ENCODE data around the gene PGGT1B. TPM values are rescaled to one million over a fixed set of nuclear protein-coding genes. Genes with fewer than 3 reads are reported as not detected.
"Not testable (repeated sequence)": the region's sequence is repeated elsewhere in the genome, so short reads cannot be mapped to it uniquely, and the experiment has no call there.

Gene PGGT1B
- total RNA-seq, 1 donor from 2014 or later, result 39.1 TPM

DNA sequence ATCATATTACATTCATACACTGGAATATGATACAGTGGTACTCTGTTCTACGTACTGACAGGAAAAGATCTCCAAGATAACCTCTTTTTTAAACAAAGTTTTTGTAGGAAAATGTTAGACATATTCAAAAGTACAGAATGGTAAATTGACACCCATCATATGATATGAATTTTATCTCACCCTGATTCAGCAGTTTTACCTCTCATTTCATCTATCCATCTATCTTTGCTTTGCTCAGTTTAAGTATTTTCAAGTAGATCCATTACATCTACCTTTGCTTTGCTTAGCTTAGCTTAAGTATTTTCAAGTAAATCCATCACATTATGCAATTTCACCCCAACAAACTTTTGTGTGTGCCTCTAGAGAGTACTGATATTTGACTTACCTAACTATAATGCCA lies 19.5 kb upstream of the PGGT1B start:
- no peak overlapping the region for H3K4me3 Mint-ChIP-seq (ENCODE audit: low read depth)
- H3K36me3 Mint-ChIP-seq (ENCODE audit: low read depth), result no peaks in the 10 kb centered on the region
- intact Hi-C loops (cut with micrococcal nuclease), result no loop called here
- H3K9me3 Mint-ChIP-seq, result no peaks in the 10 kb centered on the region
- peaks cover 23% of the 10 kb centered on the region for H3K27me3 Mint-ChIP-seq (ENCODE audit: low read depth)
- DNase-seq (ENCODE audit: low spot score), result no peak
- no peaks in the 10 kb centered on the region for H3K4me1 Mint-ChIP-seq (ENCODE audit: low read depth)
- no peak overlapping the region for H3K27ac Mint-ChIP-seq

DNA sequence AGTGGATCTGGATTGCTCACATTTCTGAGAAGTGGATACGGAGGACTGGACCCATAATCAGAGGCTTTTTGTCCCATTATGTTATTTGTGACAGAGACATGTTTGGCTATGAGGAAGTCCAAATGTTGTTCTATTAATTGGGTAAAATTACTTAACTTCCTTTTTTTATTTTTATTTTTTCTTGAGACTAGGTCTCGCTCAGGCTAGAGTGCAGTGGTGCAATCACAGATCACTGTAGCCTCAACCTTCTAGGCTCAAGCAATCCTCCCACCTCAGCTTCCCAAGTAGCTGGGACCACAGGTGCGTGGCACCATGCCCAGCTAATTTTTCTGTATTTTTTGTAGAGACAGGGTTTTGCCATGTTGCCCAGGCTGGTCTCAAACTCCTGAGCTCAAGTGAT lies 11.9 kb upstream of the PGGT1B start:
- Mint-ChIP-seq H3K4me3 (ENCODE audit: low read depth) (no peak overlapping the region), H3K4me1 (ENCODE audit: low read depth) (no peaks in the 10 kb centered on the region), H3K27ac (no peak overlapping the region), H3K36me3 (ENCODE audit: low read depth) (no peaks in the 10 kb centered on the region), H3K9me3 (no peaks in the 10 kb centered on the region), H3K27me3 (ENCODE audit: low read depth) (peaks cover 24% of the 10 kb centered on the region)
- intact Hi-C loops (cut with micrococcal nuclease), result no loop called here
- DNase-seq (ENCODE audit: low spot score), result no peak

DNA sequence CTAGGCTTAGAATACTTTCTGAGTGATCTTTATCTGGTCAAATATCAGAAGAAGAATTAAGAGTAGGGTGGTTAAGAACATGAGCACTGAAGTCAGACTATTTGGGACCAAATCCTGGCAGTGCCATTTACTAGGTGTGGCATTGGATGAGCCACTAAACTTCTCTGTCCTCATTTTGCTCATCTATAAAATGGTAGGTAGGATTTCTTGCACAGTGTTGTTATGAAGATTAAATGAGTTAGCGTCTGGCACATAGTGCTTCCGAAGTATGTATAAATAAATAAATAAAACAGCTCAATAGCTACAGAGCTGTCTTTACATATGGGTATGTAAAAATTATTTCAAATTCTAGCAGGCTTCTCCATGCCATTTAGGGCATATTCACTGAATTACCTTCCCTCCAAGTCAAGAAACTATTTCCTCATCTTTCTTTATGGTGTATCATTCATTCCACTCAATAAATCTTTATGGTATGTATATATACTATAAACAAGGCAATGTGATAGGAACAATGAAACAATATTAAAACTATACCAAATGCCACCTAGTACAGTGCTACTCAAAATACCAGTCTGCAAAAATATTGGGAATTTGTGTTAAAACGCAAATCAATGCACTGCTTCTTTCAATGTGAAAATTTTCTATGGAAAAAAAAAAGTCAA lies 9.8 kb upstream of the PGGT1B start:
- Mint-ChIP-seq H3K27me3 (ENCODE audit: low read depth) (peaks cover 27% of the 10 kb centered on the region), H3K4me1 (ENCODE audit: low read depth) (no peaks in the 10 kb centered on the region), H3K36me3 (ENCODE audit: low read depth) (no peaks in the 10 kb centered on the region), H3K9me3 (no peaks in the 10 kb centered on the region), H3K4me3 (ENCODE audit: low read depth) (no peak overlapping the region), H3K27ac (no peak overlapping the region)
- intact Hi-C loops (cut with micrococcal nuclease), result no loop called here
- no peak for DNase-seq (ENCODE audit: low spot score)

DNA sequence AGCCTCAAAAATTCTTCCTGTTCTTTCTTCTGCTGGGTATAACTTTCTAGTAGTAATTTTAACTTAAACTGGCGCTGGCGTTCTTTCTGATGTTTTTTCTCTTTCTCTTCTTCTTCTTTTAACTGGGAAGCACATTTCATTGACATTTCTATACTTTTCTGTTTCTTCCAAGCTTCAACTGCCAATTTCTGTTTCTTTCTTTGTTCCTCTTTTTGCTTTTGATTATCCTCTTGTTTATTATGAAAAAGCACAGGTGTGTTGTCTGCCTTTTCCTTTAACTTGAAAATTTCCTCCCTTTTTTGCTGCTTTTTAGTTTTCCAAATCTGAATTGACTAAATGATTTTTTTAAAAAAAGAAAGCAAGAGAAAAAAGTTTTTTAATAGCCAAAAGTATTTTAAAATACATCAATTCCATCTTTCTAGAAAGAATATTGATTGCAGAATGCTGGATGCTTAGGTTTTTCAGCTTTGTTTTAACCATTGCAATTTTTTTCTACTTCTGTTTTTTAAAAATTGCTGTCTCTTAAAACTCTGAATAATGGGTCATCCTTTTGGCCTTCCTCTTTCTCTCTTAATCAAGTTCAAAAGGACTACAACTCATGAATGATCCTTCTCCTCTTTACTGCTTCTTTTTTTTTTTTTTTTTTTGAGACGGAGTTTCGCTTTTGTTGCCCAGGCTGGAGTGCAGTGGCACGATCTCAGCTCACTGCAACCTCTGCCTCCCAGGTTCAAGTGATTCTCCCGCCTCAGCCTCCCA lies 8.8 kb upstream of the PGGT1B start:
- H3K9me3 Mint-ChIP-seq, result no peaks in the 10 kb centered on the region

DNA sequence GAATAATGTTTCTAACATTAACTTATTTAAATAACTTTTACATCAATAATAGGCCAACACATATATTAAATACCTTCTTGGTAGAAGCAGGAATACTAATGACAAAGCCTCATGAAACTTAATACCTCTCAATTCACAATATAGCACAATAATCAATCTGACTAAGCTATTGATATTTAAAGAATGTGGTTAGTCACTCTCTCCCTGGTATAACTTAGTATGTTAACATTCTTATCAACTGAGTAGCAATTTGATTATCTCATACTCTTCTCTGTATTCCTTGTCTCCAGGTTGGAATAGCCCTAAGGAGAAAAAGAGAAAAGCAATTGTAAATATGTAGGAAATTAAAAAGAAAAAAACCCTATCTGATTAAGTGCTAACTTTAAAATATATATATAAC lies 4.9 kb upstream of the PGGT1B start:
- no peak overlapping the region for H3K27ac Mint-ChIP-seq
- intact Hi-C loops (cut with micrococcal nuclease), result no loop called here
- H3K4me3 Mint-ChIP-seq (ENCODE audit: low read depth), result no peak overlapping the region
- DNase-seq (ENCODE audit: low spot score), result no peak
- H3K36me3 Mint-ChIP-seq (ENCODE audit: low read depth), result peaks cover 9% of the 10 kb centered on the region
- H3K9me3 Mint-ChIP-seq, result no peaks in the 10 kb centered on the region
- peaks cover 4% of the 10 kb centered on the region for H3K4me1 Mint-ChIP-seq (ENCODE audit: low read depth)
- peaks cover 21% of the 10 kb centered on the region for H3K27me3 Mint-ChIP-seq (ENCODE audit: low read depth)

More for the DNA sequence above, 8.8 kb upstream of the PGGT1B start:
- no peak overlapping the region for H3K27ac Mint-ChIP-seq
- intact Hi-C loops (cut with micrococcal nuclease), result no loop called here
- H3K4me1 Mint-ChIP-seq (ENCODE audit: low read depth), result no peaks in the 10 kb centered on the region
- H3K36me3 Mint-ChIP-seq (ENCODE audit: low read depth), result no peaks in the 10 kb centered on the region
- no peak for DNase-seq (ENCODE audit: low spot score)
- no peak overlapping the region for H3K4me3 Mint-ChIP-seq (ENCODE audit: low read depth)
- peaks cover 25% of the 10 kb centered on the region for H3K27me3 Mint-ChIP-seq (ENCODE audit: low read depth)

DNA sequence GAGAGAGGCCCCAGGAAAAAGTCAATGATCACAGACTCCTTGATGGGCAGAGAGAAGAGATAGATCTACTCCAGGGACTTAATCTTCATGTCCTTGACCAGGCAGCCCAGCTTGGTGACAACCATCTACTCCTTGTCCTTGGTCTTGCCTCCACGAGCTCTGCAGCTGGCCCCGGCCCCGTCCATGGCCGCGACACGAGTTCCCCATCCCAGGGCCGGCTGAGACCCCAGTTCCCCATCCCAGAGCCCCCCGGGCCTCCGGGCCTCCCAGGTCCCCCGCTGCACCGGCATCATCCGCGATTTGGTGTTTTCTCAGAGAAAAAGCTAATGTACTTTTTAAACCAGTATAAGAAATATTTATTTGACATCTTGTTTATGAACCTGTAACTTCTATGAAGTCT lies 2.5 kb upstream of the PGGT1B start:
- Mint-ChIP-seq H3K4me1 (ENCODE audit: low read depth) (peaks cover 15% of the 10 kb centered on the region), H3K36me3 (ENCODE audit: low read depth) (peaks cover 19% of the 10 kb centered on the region), H3K4me3 (ENCODE audit: low read depth) (no peak overlapping the region), H3K9me3 (no peaks in the 10 kb centered on the region), H3K27me3 (ENCODE audit: low read depth) (peaks cover 10% of the 10 kb centered on the region), H3K27ac (no peak overlapping the region)
- intact Hi-C loops (cut with micrococcal nuclease), result no loop called here
- DNase-seq (ENCODE audit: low spot score), result no peak

DNA sequence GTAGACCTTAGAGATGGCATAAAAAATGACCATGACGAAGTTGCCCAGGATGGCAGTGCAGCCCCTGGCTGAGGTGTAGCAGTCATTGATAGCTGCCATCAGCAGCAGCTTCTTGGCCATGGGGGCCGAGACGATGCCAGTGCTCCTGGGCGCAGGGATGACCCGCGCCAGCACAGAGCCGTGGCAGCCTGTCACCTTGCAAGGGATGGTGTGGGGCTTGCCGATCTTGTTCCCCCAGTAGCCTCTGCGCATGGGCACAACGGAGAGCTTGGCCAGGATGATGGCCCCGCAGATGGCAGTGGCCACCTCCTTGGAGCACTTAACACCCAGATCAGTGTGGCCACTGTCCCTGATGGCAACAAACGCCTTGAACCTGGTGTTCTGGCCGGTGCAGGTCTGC lies 2.1 kb upstream of the PGGT1B start:
- peaks cover 19% of the 10 kb centered on the region for H3K36me3 Mint-ChIP-seq (ENCODE audit: low read depth)
- no peaks in the 10 kb centered on the region for H3K9me3 Mint-ChIP-seq
- H3K27ac Mint-ChIP-seq, result no peak overlapping the region
- intact Hi-C loops (cut with micrococcal nuclease), result loop anchor here (5.0 kb wide), 2 partner anchors 33 to 57 kb away; partner anchors contain the start of gene CCDC112
- H3K27me3 Mint-ChIP-seq (ENCODE audit: low read depth), result peaks cover 7% of the 10 kb centered on the region
- peaks cover 15% of the 10 kb centered on the region for H3K4me1 Mint-ChIP-seq (ENCODE audit: low read depth)
- DNase-seq (ENCODE audit: low spot score), result no peak
- H3K4me3 Mint-ChIP-seq (ENCODE audit: low read depth), result no peak overlapping the region

DNA sequence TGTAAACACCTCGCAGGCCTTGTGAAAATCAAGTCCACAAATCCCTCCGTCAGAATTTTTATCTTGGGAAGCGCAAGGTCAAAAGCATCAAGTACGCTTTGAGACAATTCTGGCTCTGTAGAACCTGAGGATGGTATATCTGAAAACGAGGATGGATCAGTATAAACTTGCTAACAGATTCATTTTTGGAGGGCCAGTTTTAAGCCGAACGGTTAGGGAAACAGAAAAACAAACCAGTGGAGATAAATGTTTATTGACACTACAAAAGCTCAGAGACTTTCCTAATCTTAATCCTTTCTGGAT lies 352 bp upstream of the PGGT1B start:
- intact Hi-C loops (cut with micrococcal nuclease), result loop anchor here (5.0 kb wide), 2 partner anchors 34 to 56 kb away; partner anchors contain the start of gene CCDC112
- Mint-ChIP-seq H3K4me1 (ENCODE audit: low read depth) (peaks cover 22% of the 10 kb centered on the region), H3K27me3 (ENCODE audit: low read depth) (no peaks in the 10 kb centered on the region), H3K4me3 (ENCODE audit: low read depth) (peak overlapping the region; percentile 91), H3K27ac (peak overlapping the region; percentile 83), H3K36me3 (ENCODE audit: low read depth) (peaks cover 24% of the 10 kb centered on the region), H3K9me3 (no peaks in the 10 kb centered on the region)
- DNase-seq (ENCODE audit: low spot score), result no peak

DNA sequence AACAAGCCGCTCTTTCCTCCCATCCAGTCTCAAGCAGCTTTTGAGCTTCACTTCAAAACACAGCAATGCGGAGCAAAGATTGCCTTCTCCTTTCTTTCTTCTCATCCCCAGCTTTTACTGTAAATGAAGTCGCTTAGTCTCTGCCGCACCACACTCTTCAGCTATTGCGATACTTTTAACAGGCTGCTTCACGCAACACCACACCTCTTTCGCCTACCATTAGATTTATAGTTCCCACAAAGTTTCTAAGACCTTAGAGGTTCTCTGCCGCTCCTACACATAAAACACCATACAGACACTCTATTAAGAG lies 711 bp downstream of the PGGT1B start:
- DNase-seq (ENCODE audit: low spot score), result no peak
- H3K9me3 Mint-ChIP-seq, result no peaks in the 10 kb centered on the region
- H3K36me3 Mint-ChIP-seq (ENCODE audit: low read depth), result peaks cover 26% of the 10 kb centered on the region
- peaks cover 22% of the 10 kb centered on the region for H3K4me1 Mint-ChIP-seq (ENCODE audit: low read depth)
- H3K27ac Mint-ChIP-seq, result peak overlapping the region; percentile 83
- no peaks in the 10 kb centered on the region for H3K27me3 Mint-ChIP-seq (ENCODE audit: low read depth)
- intact Hi-C loops (cut with micrococcal nuclease), result loop anchor here (5.0 kb wide), 2 partner anchors 35 to 55 kb away; partner anchors contain the start of gene CCDC112
- H3K4me3 Mint-ChIP-seq (ENCODE audit: low read depth), result peak overlapping the region; percentile 91

DNA sequence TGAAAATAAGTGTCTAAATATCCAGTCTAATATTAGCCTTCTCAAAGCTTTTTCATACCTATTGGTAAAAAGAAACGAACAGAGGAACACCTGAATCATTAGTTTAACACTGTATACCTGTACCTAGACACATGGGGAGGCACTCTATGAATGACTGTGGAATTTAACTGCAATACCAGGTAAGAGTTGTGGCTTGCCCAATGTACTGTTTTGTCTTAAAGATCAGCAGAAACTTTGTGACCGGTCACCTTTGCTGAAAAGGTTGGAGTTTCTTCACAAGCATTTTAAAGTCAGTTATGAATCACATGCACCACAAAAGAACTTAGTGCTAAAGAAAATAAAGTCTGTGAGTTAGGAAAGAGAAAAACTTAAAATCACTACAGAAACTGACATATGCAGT lies 2.4 kb downstream of the PGGT1B start:
- peaks cover 25% of the 10 kb centered on the region for H3K4me1 Mint-ChIP-seq (ENCODE audit: low read depth)
- H3K27ac Mint-ChIP-seq, result no peak overlapping the region
- intact Hi-C loops (cut with micrococcal nuclease), result loop anchor here (5.0 kb wide), 2 partner anchors 37 to 53 kb away; partner anchors contain the start of gene CCDC112
- H3K36me3 Mint-ChIP-seq (ENCODE audit: low read depth), result peaks cover 35% of the 10 kb centered on the region
- no peak for DNase-seq (ENCODE audit: low spot score)
- no peaks in the 10 kb centered on the region for H3K9me3 Mint-ChIP-seq
- H3K4me3 Mint-ChIP-seq (ENCODE audit: low read depth), result no peak overlapping the region
- H3K27me3 Mint-ChIP-seq (ENCODE audit: low read depth), result no peaks in the 10 kb centered on the region

DNA sequence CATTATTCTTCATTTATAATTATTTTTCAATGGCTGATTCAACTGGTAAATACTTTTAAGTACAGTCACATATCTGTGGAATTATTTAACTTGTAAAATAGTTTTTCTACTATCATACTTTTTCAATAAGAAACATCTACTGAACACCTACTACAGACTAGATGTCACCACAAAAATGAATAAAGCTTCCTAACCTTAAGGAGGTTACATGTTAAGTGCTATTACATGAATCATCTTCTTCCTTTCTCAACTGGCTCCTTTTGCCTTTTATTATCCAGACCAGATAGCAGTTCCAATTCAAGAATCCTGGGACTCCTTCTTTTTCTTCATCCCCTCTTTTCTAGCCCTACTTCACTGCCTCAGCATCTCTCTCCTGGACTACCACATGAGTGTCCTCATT lies 4.7 kb downstream of the PGGT1B start:
- Mint-ChIP-seq H3K9me3 (no peaks in the 10 kb centered on the region), H3K4me3 (ENCODE audit: low read depth) (no peak overlapping the region), H3K4me1 (ENCODE audit: low read depth) (peaks cover 26% of the 10 kb centered on the region), H3K36me3 (ENCODE audit: low read depth) (peaks cover 35% of the 10 kb centered on the region), H3K27ac (no peak overlapping the region), H3K27me3 (ENCODE audit: low read depth) (no peaks in the 10 kb centered on the region)
- intact Hi-C loops (cut with micrococcal nuclease), result no loop called here
- DNase-seq (ENCODE audit: low spot score), result no peak

DNA sequence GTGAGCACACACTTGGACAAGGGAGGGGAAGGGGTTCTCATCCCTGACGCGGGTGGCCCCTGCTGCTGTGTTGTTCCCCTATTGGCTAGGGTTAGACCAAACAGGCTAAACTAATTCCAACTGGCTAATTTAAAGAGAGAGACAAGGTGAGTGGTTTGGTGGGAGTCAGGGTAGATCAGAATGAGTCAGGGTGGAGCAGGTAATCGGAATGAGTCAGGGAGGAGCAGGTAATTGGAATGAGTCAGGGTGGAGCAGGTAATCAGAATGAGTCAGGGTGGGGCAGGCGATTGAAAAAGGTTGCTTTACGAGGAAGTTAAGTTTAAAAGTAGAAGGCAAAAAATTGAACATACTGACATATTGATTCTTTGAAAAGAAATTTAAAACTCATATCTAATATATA lies 13.3 kb downstream of the PGGT1B start:
- H3K9me3 Mint-ChIP-seq; H3K27me3 Mint-ChIP-seq (ENCODE audit: low read depth); DNase-seq (ENCODE audit: low spot score); H3K4me3 Mint-ChIP-seq (ENCODE audit: low read depth); H3K4me1 Mint-ChIP-seq (ENCODE audit: low read depth); H3K27ac Mint-ChIP-seq: not testable (repeated sequence)
- H3K36me3 Mint-ChIP-seq (ENCODE audit: low read depth), result peaks cover 15% of the 10 kb centered on the region
- intact Hi-C loops (cut with micrococcal nuclease), result loop anchor here (5.0 kb wide), 1 partner anchor 67 kb away; no protein-coding TSS in a partner anchor

DNA sequence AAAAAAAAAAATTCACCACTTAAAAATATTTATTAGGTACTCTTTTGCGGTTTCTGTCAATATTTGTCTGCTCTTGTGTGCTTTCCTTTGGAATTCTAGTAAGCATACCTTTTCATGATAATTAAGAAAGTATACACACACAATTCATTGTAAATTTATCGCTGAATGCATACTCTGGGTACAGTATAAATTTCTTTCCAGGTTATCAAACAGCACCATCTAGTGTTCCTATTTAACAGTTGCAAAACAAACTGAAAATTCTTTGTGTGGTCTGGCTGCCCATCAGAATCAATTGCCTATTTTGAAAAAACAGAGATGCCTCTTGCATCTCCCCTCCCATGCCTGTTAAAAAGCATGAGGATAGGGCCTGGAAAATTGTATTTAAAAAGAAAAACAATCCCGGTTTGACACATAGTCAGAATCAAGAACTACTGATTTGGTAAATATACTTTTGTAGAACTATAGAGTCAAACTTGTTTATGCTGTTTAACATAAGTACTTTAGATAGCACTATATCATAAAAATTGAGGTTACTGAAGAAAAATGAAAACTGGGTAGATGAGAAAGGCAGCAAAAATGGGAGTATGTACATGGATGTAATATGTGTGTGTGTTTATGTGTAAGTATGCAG lies 16.2 kb downstream of the PGGT1B start:
- Mint-ChIP-seq H3K9me3 (no peaks in the 10 kb centered on the region), H3K4me3 (ENCODE audit: low read depth) (no peak overlapping the region), H3K4me1 (ENCODE audit: low read depth) (peaks cover 12% of the 10 kb centered on the region), H3K27me3 (ENCODE audit: low read depth) (no peaks in the 10 kb centered on the region), H3K27ac (no peak overlapping the region), H3K36me3 (ENCODE audit: low read depth) (peaks cover 14% of the 10 kb centered on the region)
- intact Hi-C loops (cut with micrococcal nuclease), result loop anchor here (1.0 to 5.0 kb wide), 2 partner anchors 64 to 148 kb away; no protein-coding TSS in a partner anchor
- no peak for DNase-seq (ENCODE audit: low spot score)
